BLaER1 treated with 17β-estradiol and CSF1 and Interleukin-3, amounts not matched to agents 10 nM and 100 nM (cell line): ENCODE results near the gene TMED7.

Experiments used
- H3K27ac ChIP-seq, 11 experiments: shearing (Covaris generic); formaldehyde crosslinking; 2 replicates each; pipeline ENCODE4 v1.8.1; 2022
- H3K27me3 ChIP-seq, 11 experiments: shearing (Covaris generic); formaldehyde crosslinking; 2 replicates each; pipeline ENCODE4 v1.8.1; 2022
- H3K36me3 ChIP-seq, 11 experiments: shearing (Covaris generic); formaldehyde crosslinking; 2 replicates each; pipeline ENCODE4 v1.8.1; 2022
- H3K4me1 ChIP-seq, 10 experiments: shearing (Covaris generic); formaldehyde crosslinking; 2 replicates each; pipeline ENCODE4 v1.8.1; 2022
- H3K4me2 ChIP-seq, 11 experiments: shearing (Covaris generic); formaldehyde crosslinking; 2 replicates each; pipeline ENCODE4 v1.8.1; 2022
- H3K4me3 ChIP-seq, 10 experiments: shearing (Covaris generic); formaldehyde crosslinking; 2 replicates each; pipeline ENCODE4 v1.8.1; 2022
- H3K9ac ChIP-seq, 11 experiments: shearing (Covaris generic); formaldehyde crosslinking; 2 replicates each; pipeline ENCODE4 v1.8.1; 2022
- H3K9me3 ChIP-seq, 11 experiments: shearing (Covaris generic); formaldehyde crosslinking; replicated peaks in 1 of 11; 2 replicates each; pipeline ENCODE4 v1.8.1; 2022
- H4K20me1 ChIP-seq, 11 experiments: shearing (Covaris generic); formaldehyde crosslinking; 2 replicates each; pipeline ENCODE4 v1.8.1; 2022
- Cebpa-rat ChIP-seq, 11 experiments: shearing (Covaris generic); IDR thresholded peaks; 2 replicates each; pipeline ENCODE4 v1.8.1; 2022

The TMED7 gene

DNA sequence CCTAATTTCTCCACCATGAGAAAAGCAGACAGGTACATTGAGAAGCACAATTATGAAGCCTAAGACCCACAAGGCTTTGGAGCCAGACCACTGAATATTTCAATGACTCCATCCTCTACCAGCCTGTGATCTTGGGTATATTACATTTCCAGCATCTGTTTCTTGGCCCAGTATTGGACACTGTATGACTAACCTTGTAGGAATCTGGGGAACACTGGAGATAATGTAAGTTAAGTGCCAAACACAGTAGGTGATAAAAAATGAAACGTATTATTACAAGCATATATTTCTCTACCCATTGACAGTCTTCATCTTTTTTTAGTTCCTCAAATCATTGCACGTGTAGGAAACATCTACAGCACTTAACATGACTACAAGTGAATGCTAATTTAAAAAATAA lies 52.7 kb downstream of the TMED7 start:
- Histone ChIP-seq H3K4me1 (peaks cover 0 to 15% (median 0%) of the 10 kb centered on the region in 10 experiments; a peak in 6 of 20 replicates), H3K9me3 (peaks cover 0 to 11% (median 0%) of the 10 kb centered on the region in 11 experiments; a peak in 2 of 22 replicates), H3K4me3 (no peak overlapping the region)

DNA sequence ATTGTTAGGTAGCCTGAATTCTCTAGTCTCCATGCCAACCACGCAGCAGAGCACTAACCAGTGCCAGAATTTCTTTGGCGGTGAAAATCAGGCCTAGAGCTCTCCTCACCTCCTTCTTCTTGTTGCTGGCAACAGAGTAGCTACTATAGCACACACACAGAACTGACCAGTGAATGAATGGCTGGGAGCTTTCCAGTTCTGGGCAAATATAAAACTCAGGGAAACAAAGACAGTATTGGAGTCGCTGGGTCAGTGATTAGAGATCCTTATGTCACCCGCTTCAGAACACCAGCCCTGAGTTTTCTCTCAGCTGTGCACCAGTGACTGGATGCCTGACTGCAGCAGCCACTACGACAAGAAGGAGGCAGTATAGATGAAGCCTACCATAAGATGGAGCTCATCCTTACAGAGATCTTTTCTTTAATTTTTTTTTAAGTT lies 54.4 kb downstream of the TMED7 start:
- H4K20me1 ChIP-seq = no peaks in the 10 kb centered on the region
- H3K4me3 ChIP-seq = no peak overlapping the region
- H3K4me2 ChIP-seq = no peak overlapping the region
- H3K27ac ChIP-seq = no peak overlapping the region
- H3K27me3 ChIP-seq = no peaks in the 10 kb centered on the region
- H3K36me3 ChIP-seq = no peaks in the 10 kb centered on the region
- no peak for TF ChIP-seq Cebpa-rat (IDR thresholded peaks at IDR 0.05)
- H3K9ac ChIP-seq = no peak overlapping the region
- H3K9me3 ChIP-seq = no peaks in the 10 kb centered on the region
- H3K4me1 ChIP-seq = peaks cover 0 to 15% (median 0%) of the 10 kb centered on the region in 10 experiments; a peak in 6 of 20 replicates

More for the DNA sequence above, 52.7 kb downstream of the TMED7 start:
- H3K36me3 ChIP-seq = peaks cover 0 to 11% (median 0%) of the 10 kb centered on the region in 11 experiments; a peak in 3 of 22 replicates
- no peak overlapping the region for H3K4me2 ChIP-seq
- TF ChIP-seq Cebpa-rat (IDR thresholded peaks at IDR 0.05) = no peak
- no peaks in the 10 kb centered on the region for H3K27me3 ChIP-seq
- no peak overlapping the region for H3K9ac ChIP-seq
- H3K27ac ChIP-seq = no peak overlapping the region
- H4K20me1 ChIP-seq = no peaks in the 10 kb centered on the region

DNA sequence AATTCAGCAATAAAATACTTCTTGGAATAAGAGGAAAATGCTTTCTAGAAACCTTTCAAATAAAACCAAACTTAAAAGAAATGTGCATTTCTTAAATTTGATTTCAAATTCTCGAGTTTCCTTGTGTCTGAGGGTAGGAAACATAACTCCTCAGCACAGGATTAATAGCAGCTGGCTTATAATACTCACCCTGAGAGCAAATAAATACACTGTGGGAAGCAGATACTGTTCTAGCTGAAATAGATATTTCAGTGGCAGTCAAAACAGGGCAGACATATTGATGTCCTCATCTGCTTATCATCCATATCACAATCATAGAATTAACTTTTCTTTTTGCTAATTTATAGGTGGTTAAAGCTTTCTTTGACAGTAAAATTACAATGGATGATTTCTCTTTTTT lies 57.2 kb downstream of the TMED7 start:
- Histone ChIP-seq H3K9me3 (no peaks in the 10 kb centered on the region), H3K4me1 (no peaks in the 10 kb centered on the region), H3K4me2 (no peak overlapping the region), H3K9ac (no peak overlapping the region), H4K20me1 (no peaks in the 10 kb centered on the region), H3K27me3 (no peaks in the 10 kb centered on the region), H3K36me3 (no peaks in the 10 kb centered on the region), H3K27ac (no peak overlapping the region), H3K4me3 (no peak overlapping the region)
- TF ChIP-seq Cebpa-rat (IDR thresholded peaks at IDR 0.05) = no peak

DNA sequence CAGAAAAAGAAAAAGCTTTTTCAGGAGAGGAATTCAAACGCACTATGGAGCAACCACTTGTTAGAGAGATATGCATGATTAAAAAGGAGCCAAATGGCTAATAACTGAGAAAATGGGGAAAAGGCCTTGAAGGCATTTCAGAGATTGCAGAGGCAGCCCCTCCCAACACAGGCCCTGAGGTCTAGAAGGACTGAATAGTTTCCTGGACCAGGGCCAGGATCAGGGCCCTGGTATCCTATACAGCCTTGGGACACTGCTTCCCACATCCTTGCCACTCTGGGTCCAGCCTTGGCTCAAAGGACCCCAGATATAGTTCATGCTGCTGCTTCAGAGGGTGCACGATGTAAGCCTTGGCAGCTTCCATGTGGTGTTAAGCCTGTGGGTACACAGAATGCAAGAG lies 60.6 kb downstream of the TMED7 start:
- Histone ChIP-seq H3K9ac (no peak overlapping the region), H3K36me3 (no peaks in the 10 kb centered on the region), H3K4me2 (no peak overlapping the region), H3K9me3 (peaks cover 8 to 14% (median 10%) of the 10 kb centered on the region in 11 experiments; a peak in 12 of 22 replicates), H3K4me1 (no peaks in the 10 kb centered on the region), H4K20me1 (no peaks in the 10 kb centered on the region), H3K27ac (no peak overlapping the region), H3K27me3 (no peaks in the 10 kb centered on the region), H3K4me3 (no peak overlapping the region)
- no peak for TF ChIP-seq Cebpa-rat (IDR thresholded peaks at IDR 0.05)
